HG02973 (cell line): ENCODE results near the gene AGO1.

Experiments used
- ATAC-seq: cut with Tn5 transposase; IDR thresholded peaks from one replicate; pipeline ENCODE4 v1.9.1; 2021; ENCODE audit warnings: moderate library complexity; ENCODE audit not compliant: unreplicated experiment

AGO1 gene

DNA sequence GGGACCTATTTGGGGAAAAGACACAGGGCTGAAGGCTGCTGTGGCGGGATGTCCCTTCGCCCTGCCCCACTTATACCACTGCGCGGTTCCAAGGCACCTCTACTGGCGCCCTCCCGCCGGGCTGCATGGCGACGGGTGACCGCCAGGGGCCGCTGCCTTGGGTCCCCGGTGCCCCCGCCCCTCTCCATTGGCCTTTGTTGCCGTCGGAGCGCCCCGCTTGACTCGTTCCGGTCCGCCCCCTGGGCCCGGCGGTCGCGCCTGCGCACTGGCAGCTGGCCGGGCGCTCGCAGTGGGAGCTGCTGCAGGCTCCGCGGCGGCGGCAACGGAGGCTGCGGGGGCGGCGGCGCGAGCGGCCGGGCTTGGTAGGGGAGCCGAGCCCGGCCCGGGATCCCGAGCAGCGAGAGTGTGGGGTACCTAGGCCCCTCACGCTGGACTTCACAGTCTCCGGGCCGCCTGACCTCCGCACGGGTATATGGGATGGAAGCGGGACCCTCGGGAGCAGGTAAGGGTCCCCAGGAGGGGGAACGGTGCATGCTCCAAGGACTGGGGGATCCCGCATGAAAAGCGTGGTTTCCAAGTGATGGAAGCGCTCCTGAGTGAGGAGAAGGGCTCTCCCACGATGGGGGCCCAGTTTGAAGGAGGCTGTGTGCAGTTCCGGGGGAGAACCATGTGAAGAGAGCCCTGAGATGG, at the start of gene AGO1:
Gene AGO1 (plus strand): TSS at position 265 of the 690 bp plus-strand sequence. CDS start 213 bp downstream, at position 478.
- ATAC-seq: peak; percentile 86

DNA sequence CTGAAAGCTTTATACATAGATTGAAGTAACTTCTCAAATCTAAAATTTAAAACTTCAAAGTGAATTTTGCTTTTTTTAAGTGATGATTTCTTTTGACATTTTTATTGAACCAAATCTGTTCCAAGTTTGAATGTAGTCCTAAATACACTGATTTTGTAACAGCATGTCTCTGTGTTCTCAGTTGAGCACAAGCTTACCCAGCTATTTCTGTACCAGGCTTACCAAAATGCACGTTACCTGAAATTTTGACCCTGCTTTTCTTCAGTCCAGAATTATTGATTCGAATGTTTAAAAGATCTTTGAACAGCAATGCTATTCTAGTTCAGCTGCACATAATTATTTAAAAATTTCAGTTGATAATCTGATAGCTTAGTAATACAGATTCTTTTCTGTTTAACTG, 49.6 kb upstream of the AGO1 start:
- no peak for ATAC-seq

DNA sequence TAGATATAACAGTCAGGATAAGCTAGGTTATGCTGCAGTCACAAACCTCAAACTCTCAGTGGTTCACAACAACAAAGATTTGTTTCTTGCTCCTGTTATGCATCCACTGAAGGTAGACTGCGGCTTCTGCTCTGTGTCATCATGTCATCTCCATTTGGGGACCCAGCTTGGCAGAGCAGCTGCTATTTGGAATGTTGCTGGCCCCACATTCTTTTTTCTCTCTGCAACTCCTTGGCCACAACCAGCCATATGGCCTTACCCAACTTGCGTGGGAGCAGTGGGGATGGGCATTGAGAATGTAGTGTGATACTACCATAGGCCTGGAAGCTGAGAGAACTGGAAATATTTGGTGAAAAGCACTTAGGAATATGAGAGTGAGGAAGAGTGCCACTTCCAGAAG, 48.8 kb upstream of the AGO1 start:
- ATAC-seq: no peak

DNA sequence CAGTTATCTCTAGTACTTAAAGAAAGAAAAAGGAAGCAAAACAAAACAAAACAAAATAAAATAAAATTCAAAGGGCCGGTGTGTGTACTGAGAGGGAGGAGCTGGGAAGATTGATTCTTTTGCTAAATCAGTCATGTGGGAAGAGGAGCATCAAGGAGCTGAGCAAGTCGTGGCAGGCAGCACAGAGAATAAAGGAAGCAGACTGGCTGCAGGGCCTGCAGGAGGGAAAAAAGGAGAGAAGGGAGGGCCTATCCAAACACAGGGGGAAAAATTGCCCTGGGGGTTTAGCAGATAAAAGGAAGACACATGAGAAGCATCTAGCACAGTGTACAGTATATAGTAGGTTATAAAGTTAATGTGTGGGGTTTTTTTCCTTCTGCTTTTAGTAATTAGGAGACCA, 47.6 kb upstream of the AGO1 start:
- ATAC-seq: no peak

DNA sequence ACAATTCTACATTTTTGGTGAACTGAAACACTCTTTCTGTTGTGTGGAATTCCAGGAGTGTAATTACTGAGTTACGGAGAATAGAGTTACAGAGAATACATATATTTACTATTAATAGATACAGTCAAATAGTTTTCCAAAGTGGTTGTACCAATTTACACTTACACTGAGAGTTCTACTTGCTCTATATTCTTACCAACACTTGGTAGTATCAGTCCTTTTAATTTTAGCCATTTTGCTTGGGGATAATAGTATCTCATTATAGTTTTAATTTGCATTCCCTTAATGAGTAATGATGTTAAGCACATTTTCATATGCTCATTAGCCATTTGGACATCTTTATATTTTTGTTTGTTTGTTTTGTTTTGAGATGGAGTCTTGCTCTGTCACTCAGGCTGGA, 46.3 kb upstream of the AGO1 start:
- no peak for ATAC-seq

DNA sequence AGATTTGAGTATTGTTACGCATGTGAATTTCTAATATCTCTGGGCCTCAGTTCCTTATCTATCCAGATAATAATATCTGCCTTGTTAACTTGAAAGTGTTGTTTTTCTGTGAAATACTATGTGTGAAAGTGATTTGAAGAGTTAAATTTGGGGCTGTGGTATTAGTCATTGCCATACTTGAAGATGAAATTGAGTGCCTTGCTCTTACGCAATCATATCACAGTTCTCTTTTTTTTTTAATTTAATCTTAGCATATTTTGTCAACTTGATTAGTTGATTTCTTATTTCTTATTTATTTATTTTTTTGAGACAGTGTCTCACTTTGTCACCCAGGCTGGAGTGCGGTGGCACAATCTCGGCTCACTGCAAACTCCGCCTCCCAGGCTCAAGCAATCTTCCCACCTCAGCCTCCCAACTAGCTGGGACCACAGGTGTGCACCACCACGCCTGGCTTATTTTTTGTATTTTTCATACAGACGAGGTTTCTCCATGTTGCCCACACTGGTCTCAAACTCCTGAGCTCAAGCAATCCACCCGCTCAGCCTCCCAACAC, 44.2 kb upstream of the AGO1 start:
- ATAC-seq: no peak

DNA sequence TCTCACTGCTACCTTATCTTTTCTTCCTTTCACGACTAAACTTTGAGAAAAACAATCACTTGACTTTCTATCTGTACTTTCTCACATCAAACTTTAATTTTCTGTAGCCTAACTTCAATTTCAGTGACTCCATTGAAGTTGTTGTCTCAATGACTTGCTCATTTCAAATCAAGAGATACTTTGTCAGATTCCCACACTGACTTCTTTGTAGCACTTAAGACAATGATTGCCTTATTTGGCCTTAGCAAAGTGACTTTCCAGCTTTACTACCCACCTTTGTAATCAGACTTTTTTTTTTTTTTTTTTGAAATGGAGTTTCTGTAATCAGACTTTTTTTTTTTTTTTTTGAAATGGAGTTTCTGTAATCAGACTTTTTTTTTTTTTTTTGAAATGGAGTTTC, 38.2 kb upstream of the AGO1 start:
- no peak for ATAC-seq

DNA sequence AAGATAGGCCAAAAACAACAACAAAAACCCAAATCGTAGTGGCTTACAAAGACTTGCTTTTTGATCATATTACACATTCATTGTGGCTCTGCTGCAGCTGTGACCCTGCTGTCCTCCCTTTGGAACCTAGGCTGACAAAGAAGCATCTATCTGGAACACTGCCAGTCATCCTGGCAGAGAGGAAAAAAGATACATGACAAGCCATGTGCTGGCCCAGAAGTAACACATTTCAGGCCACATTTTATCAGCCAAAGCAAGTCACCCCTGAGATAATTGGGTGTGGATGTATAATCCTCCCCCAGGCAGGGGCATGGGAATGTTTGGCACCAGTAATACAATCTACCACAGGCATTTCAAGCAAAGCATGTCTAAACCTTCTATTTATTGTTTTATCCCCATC, 37.2 kb upstream of the AGO1 start:
- ATAC-seq: no peak

DNA sequence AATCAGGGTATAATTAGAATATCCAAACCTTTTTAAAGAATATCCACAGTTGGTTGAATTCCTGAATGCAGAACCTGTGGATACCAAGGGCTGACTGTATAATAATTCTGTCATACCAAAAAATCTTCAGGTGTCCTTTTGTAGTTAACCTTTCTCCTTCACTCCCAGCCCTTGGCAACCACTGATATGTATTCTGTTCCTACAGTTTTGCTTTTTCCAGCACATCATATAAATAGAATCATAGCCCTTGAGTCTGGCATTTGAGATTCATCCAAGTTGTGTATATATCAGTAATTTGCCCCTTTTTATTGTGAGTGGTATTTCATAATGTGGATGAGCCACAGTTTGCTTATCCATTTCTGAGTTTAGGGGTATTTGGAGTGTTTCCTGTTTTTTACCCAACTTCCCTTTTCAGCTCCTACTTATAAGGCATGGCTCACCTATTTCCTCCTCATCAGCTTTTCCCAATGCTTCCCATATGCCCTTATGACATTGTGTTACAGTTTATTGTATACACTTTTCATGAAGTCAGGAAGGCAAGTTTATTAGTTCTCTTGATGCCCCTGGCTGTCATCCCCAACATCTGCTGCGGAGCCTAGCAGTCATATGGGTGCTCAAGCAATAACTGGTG, 35.0 kb upstream of the AGO1 start:
- ATAC-seq: no peak

DNA sequence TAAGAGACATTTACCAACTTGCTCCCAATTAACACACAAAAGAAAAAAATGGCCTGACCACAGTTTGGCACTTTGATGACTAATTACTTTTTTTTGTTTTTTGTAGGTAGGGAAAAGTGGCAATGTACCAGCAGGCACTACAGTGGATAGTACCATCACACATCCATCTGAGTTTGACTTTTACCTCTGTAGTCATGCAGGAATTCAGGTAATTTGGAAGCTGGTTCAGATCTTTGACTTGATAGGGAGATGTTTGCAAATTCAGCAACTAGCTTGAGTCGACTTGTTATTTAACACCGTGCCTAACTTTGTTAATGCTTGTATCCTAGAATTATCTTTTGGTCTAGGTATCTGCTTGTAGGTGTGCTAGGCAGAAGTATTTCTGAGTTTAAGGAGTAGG, 33.0 kb upstream of the AGO1 start:
- ATAC-seq: no peak

DNA sequence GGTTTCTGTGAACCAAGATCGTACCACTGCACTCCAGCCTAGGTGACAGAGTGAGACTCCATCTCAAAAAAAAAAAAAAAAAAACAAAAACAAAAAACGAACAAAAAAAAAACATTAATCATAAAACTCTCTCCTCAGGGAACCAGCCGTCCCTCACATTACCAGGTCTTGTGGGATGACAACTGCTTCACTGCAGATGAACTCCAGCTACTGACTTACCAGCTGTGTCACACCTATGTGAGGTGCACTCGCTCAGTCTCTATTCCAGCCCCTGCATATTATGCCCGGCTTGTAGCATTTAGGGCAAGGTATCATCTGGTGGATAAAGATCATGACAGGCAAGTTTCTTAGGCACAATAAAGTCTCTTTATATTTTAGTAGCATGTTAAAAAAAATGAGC, 32.3 kb upstream of the AGO1 start:
- ATAC-seq: no peak

DNA sequence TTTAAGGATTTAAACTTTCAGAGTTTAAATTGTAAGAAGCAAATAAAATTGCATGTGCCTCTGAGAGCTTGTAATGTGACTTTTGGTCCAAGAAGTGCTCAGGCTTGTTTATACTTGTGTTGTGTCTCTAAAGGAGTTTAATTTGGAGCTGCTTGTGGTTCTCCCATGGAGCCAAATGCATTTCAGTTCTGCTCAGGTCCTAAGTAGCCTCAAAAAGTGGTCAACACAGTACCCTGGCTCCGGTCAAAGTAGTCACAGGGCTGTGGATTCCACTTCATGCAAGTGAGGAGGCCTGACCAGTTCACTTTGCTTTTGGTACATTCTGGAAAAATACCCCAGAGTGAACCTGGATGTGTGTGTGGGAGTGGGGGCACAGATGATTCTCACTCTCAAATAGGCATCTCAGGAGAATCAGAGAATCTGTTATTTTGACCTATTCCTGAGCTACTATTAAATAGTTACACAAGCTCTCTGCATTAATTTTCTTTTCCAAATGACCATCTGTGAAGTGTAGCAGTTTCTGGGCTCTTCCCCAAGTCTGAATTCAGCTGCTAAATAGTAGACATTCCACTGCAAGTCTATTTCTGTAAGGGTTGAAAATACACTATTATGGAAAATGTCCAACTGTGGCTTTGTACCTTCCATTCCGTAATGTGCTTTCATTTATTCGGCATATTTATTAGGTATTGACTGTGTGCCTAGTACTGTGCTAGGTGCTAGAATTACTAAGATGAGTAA, 31.7 kb upstream of the AGO1 start:
- no peak for ATAC-seq

DNA sequence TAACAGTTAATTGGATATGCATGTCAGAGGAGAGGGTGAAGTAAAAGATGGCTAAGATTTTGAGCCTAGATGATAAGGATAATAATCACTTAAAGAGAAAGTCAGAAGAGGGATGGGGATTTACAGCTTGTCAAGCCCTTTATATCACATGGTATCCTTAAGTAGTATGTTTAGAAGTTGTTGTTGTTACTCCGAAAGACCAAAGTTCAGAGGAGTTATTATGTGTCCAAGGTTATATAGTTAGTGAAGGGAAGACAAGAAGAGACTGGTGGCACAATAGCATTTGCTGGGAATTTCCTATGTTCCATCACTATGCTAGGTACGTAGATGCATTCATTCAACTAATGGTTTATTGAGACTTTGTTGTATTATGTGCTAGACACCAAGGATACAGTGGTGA, 30.8 kb upstream of the AGO1 start:
- no peak for ATAC-seq

DNA sequence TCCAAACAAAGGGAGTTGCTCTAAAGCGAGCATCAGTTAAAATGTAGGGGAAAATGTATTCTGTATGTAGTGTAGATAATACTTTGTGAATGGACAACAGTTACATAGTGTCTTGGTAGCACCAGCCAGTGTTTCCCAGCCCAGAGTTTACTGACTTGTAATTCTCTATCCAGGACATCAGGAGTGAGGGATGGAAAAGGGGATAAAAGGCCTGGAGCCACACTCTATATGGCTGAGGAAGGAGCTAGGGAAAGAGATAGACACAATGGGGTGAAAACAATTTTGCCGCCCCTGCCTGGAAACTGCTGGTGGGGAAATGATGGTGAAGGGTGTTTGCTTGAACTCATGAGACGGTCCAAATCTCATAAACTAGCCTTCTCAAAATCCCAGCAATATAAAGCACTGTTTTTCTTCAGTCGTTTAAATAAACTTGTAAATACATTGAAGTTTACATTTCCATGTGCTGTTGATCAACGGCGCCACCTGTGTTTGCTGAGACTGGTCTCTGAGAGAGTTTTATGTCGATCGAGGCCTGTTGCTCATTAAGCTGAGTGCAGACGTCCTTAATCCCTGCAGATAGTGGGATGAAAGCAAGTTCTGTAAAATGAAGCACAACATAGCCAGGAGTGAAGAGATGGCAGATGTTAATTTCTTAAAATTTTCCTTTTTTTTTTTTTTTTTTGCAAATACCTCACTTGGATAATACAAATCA, 27.9 kb upstream of the AGO1 start:
- ATAC-seq: no peak

DNA sequence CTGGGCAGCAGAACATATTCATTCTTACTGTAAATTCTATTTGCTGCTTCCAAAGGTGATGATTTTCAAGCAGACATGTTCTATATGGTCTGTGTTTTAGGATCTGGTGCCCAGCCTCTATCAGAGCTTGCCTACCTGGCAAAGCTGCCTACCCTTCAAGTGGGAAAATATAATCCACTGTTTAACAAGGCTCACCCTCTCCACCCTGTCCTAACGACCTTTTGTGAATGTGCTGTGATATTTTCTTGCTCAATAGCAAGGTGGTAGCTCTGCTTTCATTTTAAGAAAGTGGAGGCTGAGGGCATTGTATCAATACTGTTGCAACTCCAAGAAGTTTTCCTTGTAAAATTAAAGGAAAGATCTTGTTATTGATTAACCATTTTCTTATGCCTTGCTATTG, 26.0 kb upstream of the AGO1 start:
- ATAC-seq: no peak

DNA sequence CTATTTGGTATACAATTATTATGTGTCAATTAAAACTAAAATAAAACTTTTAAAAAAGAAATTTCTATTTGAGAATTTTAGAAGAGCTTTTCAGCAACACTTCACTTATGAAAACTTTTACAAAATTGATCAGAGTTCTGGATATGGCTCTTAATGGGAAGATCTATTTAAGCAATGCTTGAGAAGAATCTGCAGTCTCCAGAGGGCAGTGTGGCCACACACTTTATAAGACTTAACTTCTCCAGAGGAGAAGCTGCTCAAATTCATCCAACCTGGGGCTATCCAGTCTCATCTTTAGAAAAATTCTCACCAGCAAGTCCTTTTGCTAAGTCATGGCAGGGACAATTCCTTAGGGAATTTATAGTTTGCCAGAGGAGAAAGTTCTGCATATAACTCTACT, 25.2 kb upstream of the AGO1 start:
- ATAC-seq: no peak

DNA sequence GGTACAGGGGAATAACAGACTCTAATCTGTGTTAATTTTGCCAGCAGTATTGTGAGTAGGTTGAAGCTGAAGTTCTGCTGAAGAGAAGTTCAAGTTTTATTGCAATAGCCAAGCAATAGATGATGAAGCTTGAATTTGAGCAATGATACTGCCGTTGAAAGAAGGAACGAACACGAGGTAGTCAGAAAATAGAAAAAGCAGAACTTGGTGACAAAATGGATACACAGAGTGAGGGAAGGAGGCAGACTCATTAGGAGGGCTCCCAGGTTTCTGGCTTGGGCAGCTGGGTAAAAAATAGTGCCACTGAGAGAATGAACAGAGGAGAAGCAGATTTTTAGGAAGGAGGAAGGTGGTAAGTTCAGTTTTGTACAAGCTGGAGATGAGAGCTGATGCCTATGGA, 22.3 kb upstream of the AGO1 start:
- no peak for ATAC-seq

DNA sequence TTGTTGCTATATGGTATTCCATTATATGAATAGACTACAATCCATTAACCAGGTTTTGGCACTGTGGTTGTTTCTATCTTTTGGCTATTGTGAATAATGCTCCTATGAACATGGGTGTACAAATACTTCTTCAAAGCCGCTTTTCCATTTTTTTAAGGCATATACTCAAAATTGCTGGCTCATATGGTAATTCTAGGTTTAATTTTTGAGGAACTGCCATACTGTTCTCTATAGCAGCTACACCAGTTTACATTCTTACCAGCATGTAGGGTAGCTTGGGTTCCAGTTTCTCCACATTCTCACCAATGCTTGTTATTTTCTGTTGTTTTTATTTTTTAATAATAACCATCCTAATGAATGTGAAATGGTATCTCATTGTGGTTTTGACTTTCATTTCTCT, 19.9 kb upstream of the AGO1 start:
- ATAC-seq: no peak

DNA sequence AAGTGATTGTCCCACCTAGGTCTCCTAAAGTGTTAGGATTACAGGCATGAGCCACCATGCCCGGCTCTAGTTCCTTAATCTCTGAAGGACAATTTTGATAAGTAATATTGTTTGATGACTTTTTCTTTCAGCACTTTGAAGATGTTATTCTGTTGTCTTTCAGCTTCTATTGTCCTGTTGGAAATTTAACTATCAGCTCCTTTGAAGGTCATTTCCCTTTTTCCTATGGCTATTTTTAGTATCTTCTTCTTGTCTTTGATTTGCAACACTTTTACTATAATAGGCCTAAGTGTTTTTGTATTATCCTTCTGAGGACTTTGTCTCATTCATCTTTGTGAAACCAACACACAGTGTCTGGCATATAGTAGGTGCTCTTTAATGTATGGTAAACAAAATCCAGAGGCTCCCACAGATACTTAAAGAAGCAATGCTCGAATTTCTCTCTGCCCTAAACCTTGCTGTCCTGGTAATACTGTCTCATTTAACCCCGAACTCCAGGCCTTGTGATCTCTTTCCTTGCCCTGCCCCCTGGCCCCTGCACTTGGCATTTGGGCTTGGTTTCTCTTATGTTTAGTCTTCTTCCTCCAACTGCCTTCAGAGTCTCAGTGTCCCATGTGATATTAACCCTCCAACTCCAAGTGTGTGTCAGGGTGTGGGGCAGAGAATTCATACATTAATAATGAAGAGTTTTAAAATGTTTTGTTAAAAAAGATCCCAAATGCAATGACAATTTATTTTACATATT, 19.0 kb upstream of the AGO1 start:
- ATAC-seq: no peak

DNA sequence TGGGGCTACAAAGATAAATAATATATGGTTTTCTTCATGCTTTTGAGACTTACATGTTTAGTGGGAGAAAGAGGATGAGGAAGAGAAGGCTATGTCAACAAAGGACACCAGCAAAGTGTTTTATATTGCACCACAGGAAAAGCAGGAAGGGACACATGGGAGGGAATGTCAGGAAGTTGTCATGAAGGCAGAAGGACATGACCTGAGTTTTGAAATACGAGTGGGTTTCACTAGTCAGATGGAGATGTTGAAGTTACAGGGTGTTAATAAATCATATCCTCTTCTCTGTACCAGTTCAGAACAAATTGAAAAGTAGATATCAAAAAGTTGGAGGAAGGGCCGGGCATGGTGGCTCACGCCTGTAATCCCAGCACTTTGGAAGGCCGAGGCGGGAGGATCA, 18.2 kb upstream of the AGO1 start:
- ATAC-seq: no peak

DNA sequence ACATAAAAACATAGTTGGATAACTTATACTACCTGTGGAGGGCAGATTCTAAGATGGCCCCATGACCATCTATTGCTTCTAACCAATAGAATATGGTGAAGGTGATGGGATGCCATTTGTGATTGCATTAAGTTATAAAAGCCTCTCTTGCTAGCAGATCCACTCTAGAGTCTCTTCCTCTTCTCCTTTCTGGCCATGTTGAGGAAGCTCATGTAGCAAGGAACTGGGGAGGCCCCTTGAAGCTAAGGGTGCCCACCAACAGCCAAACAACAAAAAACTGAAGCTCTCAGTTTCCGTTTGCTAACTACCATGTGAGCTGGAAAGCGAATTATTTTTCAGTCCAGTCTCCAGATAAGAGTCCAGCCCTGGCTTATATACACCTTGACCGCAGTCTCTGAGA, 16.0 kb upstream of the AGO1 start:
- ATAC-seq: no peak
